Measurements from ENCODE around the gene FOXP4. TPM values are rescaled to one million over a fixed set of nuclear protein-coding genes. Genes with fewer than 3 reads are reported as not detected.

Gene FOXP4
- total RNA-seq, 4 donors from 2014 or later = 12.6 to 42.4 (median 23.7) TPM

GRCh38 chr6:41578217-41579087 lies 32.3 kb downstream of the FOXP4 start:
- 32% methylated on average over 10 of the region's 10 CpGs for WGBS, 2 donors
- peak overlapping the region; percentile 60 to 78 (median 71) for H3K27ac ChIP-seq

GRCh38 chr6:41579088-41579610 lies 33.0 kb downstream of the FOXP4 start:
- intact Hi-C loops (cut with DNase I) = no loop called here
- H3K4me1 ChIP-seq = peaks cover 45 to 75% of the 10 kb centered on the region in 2 donors

More at GRCh38 chr6:41578217-41579087, 32.3 kb downstream of the FOXP4 start:
- no peaks in the 10 kb centered on the region for H3K27me3 ChIP-seq
- intact Hi-C loops (cut with DNase I) = no loop called here
- H3K4me3 ChIP-seq (replicated peaks in 1 of 3) = no peak overlapping the region
- no peak for TF ChIP-seq POLR2A (IDR thresholded peaks at IDR 0.05)
- TF ChIP-seq, protein P1, sequence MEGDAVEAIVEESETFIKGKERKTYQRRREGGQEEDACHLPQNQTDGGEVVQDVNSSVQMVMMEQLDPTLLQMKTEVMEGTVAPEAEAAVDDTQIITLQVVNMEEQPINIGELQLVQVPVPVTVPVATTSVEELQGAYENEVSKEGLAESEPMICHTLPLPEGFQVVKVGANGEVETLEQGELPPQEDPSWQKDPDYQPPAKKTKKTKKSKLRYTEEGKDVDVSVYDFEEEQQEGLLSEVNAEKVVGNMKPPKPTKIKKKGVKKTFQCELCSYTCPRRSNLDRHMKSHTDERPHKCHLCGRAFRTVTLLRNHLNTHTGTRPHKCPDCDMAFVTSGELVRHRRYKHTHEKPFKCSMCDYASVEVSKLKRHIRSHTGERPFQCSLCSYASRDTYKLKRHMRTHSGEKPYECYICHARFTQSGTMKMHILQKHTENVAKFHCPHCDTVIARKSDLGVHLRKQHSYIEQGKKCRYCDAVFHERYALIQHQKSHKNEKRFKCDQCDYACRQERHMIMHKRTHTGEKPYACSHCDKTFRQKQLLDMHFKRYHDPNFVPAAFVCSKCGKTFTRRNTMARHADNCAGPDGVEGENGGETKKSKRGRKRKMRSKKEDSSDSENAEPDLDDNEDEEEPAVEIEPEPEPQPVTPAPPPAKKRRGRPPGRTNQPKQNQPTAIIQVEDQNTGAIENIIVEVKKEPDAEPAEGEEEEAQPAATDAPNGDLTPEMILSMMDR (IDR thresholded peaks at IDR 0.05) = no peak
- no peak for DNase-seq
- no peaks in the 10 kb centered on the region for H3K36me3 ChIP-seq
- no peaks in the 10 kb centered on the region for H3K9me3 ChIP-seq
- H3K4me1 ChIP-seq = peaks cover 52 to 80% of the 10 kb centered on the region in 2 donors

GRCh38 chr6:41580690-41581089 lies 34.5 kb downstream of the FOXP4 start:
- Histone ChIP-seq H3K36me3 (peaks cover 0 to 5% of the 10 kb centered on the region in 2 donors), H3K27me3 (no peaks in the 10 kb centered on the region), H3K4me1 (peaks cover 31 to 66% of the 10 kb centered on the region in 2 donors), H3K4me3 (replicated peaks in 1 of 3) (no peak overlapping the region), H3K9me3 (no peaks in the 10 kb centered on the region), H3K27ac (peak overlapping the region; percentile 21 to 56 (median 40))
- 79 to 83% methylated on average over 7 of the region's 7 CpGs for WGBS, 2 donors
- DNase-seq = no peak
- intact Hi-C loops (cut with DNase I) = loop anchor here (5.0 kb wide), 1 partner anchor 33 kb away; the partner anchor contains the start of gene FOXP4
- no peak for TF ChIP-seq POLR2A (IDR thresholded peaks at IDR 0.05)
- TF ChIP-seq, protein P1 (IDR thresholded peaks at IDR 0.05) = no peak

More at GRCh38 chr6:41579088-41579610, 33.0 kb downstream of the FOXP4 start:
- Histone ChIP-seq H3K4me3 (replicated peaks in 1 of 3) (no peak overlapping the region), H3K36me3 (no peaks in the 10 kb centered on the region), H3K9me3 (no peaks in the 10 kb centered on the region), H3K27ac (peak overlapping the region in 1 of 3 donors; percentile 78), H3K27me3 (no peaks in the 10 kb centered on the region)
- DNase-seq = no peak
- TF ChIP-seq, protein P1 (IDR thresholded peaks at IDR 0.05) = no peak
- TF ChIP-seq POLR2A (IDR thresholded peaks at IDR 0.05) = no peak
- 63 to 67% methylated on average over 3 of the region's 3 CpGs for WGBS, 2 donors

- Histone ChIP-seq H3K9me3 (no peaks in the 10 kb centered on the region), H3K36me3 (peaks cover 0 to 10% of the 10 kb centered on the region in 2 donors), H3K4me3 (replicated peaks in 1 of 3) (no peak overlapping the region), H3K4me1 (peaks cover 28 to 58% of the 10 kb centered on the region in 2 donors), H3K27me3 (no peaks in the 10 kb centered on the region), H3K27ac (peak overlapping the region; percentile 27 to 56 (median 40))
- intact Hi-C loops (cut with DNase I) = loop anchor here (5.0 kb wide), 1 partner anchor 34 kb away; the partner anchor contains the start of gene FOXP4
- TF ChIP-seq, protein P1 (IDR thresholded peaks at IDR 0.05) = no peak
- TF ChIP-seq POLR2A (IDR thresholded peaks at IDR 0.05) = no peak
- 56 to 61% methylated on average over 9 to 12 of the region's 12 CpGs for WGBS, 2 donors
- DNase-seq = peak; percentile 91 to 92
Observed at GRCh38 chr6:41581381-41581991, 35.3 kb downstream of the FOXP4 start.

All from thyroid gland (tissue), 4 donors.